Kasumi-1 (cell line): ENCODE measurements around the gene PARD3.
A peak's percentile ranks its signal among the peaks of the same experiment; 100 is the strongest.

ENCODE experiments used
- DNase-seq, 2 experiments: peaks; one replicate each; lab custom pipeline; 2025; lab: John Stamatoyannopoulos, UW

The PARD3 gene

DNA sequence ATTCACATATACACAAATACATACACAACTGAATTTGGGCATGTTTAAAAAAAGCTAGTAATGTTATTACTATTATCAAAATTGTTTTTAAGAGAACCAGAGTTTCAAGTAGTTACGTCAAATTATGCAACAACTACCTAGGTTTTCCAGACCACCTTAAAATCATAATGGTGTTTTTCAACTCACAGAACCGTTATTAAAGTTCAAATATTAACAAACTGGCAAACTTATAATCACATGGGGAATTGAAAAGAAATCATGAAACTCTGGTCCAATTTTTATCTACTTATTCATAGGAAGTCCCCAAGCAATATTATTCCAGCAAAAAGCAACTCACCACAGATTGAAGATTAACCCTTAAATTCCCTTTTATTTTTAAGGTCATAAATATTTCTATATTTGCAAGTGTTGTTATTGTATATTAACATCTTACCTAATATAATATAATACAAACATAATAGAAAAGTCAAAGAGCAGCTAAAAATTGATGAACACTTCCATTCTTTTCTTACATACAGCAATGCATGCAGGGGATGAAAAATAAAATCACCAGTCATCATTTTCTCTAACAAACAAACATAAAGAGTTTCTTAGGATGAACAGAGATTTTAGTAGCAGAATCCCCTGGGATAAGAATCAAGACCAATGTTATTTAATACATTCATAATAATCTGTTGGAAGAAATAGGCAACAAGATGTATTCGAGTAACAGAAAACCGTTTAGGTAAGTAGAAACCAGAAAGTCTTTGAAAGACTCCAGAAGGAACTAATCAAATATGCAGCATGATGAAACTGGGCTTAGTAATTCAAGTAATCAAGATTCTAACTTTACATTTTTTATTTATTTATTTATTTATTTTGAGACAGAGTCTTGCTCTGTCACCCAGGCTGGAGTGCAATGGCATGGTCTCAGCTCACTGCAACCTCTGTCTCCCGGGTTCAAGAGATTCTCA lies 391.1 kb downstream of the PARD3 start:
- no peak for DNase-seq

- no peak for DNase-seq
Measured at GRCh38 chr10:34420795-34421194, 394.3 kb downstream of the PARD3 start.

GRCh38 chr10:34420273-34420672 lies 394.8 kb downstream of the PARD3 start:
- no peak for DNase-seq

- DNase-seq, result no peak
Measured at GRCh38 chr10:34415039-34415438, 400.1 kb downstream of the PARD3 start.

DNA sequence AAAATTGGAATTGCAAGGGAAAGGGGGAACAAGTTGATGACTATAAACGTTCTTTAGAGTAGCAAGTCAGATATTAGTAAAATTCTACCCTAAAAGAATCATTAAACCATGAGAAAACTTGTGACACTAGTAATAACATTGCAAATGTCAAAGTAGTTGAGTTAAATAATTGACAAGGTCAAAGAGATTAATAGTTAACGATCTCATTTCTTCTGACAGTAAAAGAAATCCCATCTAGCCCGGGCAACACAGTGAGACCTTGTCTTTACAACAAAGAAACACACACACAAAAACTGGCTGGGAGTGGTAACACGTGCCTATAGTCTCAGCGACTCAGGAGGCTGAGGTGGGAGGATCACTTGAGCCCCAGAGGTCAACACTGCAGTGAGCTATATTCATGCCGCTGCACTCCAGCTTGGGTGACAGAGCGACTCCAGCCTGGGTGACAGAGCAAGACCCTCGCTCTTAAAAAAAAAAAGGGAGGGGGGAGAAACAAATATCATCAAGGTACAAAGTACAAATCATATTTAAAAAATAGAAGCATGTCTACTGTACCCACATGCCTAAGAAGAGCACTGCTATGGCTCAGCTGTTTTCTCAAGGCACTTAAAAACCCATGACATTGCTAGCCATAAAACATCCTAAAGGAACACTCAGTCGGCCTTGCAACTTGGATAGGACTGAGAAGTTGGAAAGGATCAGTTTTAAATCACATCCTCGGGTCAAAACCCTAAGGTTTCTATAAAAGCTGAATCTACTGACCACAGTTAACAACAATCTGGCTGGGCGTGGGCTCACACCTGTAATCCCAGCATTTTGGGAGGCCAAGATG lies 401.1 kb downstream of the PARD3 start:
- DNase-seq, result no peak

- DNase-seq, result no peak
Measured at GRCh38 chr10:34413214-34413613, 401.9 kb downstream of the PARD3 start.

DNA sequence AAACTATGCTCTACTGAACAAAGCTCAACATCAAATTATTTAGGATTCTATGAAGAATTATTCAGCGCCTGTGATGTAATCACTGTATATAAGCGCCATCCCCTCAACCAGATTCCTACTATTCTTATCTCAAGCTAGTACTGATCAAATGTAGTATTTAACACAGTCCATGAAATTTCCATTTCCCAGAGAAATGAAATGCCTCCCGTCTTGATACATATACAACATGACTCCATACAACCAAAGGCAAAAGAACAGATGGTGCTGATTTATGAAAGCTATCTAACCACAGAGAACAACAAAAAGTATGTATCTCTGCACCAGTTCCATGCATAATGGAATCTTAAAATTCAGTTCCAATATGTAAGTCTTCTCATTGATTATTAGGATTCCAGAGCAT lies 406.1 kb downstream of the PARD3 start:
- DNase-seq, result no peak

- DNase-seq, result no peak
Measured at GRCh38 chr10:34408381-34408780, 406.7 kb downstream of the PARD3 start.

GRCh38 chr10:34407324-34407805 lies 407.7 kb downstream of the PARD3 start:
- peak; percentile 90 to 92 for DNase-seq

DNA sequence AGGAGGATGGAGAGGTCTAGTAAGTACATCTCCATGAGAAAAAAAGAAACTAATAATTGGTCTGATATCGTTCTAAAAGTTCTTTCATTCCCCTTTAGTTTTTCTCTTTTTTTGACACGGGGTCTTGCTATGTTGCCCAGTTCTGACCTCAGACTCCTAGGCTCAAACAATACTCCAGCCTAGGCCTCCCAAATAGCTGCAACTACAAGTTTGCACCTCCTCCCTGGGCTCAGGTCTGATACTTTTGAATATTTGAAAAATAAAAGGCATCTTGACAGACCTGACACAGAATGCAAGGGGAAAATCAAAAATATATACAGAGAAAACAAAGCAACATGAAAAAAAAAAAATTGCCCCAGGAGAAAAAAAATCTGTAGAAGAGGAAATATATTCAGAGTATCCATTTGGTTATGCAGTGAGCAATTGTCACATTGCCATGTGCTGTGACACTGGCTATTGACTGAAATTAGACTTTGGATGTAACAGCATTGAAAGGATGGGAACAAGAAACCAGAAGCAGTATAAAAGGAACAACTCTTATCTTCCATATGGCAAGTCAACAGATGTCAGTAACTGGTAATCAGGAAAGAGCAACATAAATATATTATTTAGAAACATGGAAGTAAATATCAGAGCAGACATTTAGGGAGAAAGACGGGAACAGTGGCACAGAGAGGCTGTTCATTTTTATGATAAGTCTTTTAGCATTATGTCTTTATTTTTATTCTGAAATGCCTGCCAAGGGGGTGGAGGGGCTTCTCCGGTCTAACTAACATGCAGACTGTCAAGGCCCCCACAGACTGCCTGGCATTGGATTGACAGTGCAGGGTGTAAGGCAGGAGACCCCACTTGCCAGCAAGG lies 408.4 kb downstream of the PARD3 start:
- DNase-seq, result no peak

DNA sequence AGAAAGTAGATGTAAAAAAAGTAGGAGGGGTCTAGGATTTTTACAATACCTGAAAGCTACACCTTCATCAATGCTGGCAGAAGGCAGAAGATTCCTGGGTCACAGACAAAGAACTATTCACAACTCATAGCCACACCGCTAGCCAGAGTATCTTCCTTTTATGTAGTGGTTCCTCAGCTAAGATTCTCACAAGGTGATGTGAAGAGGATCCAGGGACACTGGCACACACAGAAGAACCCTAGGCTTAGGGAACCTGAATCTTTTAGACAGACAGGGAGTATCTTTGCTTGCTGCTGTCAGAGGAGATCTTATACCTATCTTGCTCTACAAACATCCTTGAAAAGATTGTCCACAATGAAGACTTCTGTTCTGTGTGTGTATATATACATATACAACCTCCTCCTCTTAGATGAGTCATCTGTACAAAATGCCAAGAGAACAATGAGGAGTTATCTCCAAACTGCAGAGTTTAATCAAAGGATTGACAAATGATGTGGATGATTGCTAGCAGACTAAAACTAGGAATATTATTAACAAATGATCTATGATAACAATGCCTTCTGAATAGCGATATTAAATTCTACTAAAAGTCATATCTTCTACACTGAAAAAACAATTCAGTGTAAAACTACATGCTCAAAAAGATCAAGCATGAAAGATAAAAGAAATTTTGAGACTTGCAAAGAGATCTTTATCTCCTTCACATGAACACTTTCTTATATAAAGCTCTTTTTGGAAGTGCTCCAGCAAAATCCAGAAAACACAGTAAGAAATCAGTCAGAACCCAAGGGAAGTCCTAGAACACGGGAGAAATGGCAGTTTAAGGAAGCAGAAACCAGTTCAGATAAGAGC lies 409.3 kb downstream of the PARD3 start:
- no peak for DNase-seq

DNA sequence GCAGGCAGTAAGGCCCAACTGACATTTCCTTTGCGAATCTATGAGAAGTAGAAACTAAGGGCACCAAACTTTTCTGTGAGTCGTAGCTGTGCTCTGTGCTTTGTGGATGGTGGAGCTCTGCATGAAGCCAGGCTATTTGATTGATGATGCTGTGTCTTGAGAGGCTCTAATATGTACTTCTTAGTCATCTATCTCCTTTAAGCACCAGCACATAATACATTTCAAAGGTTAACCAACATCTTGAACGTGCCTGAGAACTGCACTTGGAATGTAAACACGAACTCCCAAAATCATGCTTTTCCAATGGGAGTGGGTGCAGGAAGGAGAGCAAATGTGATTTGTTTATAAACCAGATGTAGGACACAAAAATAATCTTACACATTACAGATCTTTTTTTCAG lies 411.6 kb downstream of the PARD3 start:
- no peak for DNase-seq

DNA sequence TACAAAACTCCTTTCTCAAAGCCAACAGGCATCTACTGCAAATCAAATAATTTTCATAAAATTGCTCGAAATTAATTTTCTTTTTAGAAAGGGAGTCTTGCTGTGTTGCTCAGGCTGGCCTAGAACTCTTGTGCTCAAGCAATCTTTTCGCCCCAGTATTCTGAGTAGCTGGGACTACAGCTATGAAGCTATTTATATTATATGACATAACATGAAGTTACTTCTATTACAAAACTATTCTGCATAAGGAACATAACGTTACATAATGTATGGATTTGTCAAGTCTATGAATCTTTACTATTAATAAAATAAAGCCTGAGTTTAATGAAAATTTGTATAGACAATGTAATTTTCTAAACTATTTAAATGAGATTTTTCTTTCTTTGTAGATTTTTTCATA lies 415.0 kb downstream of the PARD3 start:
- no peak for DNase-seq

- no peak for DNase-seq
Measured at GRCh38 chr10:34399013-34399412, 416.1 kb downstream of the PARD3 start.

GRCh38 chr10:34397324-34397723 lies 417.8 kb downstream of the PARD3 start:
- no peak for DNase-seq

DNA sequence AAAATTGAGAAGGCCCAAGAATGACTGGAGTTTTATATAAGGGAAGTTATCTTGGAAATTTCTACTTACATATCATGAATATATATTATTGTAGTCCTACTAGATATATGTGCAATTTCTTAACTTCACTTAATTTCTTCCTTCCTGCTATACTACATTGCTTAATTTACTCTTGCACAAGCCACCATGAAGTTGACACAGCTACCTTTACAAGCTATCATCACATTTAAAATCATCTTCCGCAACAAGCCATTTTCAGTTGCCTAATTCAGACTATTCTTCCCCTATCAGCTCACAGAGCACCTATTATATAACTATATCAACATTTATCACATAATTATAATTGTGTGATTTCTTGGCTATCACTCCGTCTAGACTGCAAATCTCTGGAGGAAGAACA lies 418.4 kb downstream of the PARD3 start:
- peak in 1 of 2 experiments; percentile 16 for DNase-seq

DNA sequence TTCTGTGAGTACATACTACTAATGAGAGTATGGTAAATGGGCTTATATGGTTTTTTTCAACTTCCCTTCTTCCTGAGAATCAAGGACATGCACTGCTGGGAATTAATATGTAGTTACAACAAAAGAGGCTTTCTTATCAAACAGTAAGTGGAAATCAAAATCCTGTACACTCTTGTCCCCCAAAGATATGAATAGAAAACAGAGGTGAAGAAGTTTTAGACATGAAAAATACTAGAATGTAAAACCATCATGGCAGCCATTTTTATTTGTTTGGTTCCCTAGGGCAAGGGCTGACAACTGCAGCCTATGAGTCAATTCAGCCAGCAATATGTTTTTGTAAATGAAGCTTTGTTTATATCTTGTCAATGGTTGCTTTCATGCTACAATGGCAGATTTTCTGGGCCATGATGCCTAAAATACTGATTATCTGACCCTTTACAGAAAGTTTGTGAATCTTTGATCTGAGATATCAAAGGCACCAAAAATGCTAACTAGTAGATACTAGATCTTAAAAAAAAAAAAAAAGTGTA lies 422.4 kb downstream of the PARD3 start:
- no peak for DNase-seq

DNA sequence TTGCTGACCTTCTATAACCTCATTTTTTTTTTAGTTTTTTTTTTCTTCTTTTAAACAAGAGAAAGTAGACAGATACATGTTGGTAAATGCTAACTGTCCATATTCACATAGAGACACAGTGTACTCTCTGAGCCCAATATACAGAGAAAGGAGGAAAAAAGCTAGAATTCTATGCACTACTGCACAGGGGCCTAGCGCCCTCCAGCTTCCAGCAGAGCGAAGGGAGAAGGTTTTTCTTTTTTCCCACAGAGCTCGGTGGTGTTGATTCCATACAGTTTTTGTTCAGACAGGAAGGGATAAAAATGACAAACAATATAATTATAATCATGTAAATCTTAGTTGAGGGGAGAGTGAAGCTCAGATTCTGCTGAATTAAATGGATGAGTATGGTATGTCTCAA lies 423.9 kb downstream of the PARD3 start:
- DNase-seq, result peak in 1 of 2 experiments; percentile 21

DNA sequence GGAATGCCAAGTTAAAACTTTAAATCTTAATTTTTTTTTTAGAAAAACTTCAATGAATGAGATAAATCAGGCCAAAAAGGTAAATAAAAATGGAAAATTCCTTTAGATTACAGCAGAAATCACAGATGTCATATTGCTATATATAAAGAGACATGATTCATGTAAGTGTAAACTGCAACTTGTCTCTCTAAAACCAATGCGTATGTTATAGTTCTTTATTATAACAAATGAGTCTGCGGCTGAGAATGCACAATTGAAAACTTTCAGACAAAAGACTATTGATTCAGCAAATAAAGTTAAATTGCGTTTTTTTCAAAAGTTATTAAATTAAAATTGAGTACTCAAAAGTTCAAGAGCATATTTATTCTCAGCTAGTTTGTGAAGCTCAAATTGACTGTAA lies 425.3 kb downstream of the PARD3 start:
- no peak for DNase-seq

GRCh38 chr10:34386921-34387320 lies 428.2 kb downstream of the PARD3 start:
- DNase-seq, result no peak

- no peak for DNase-seq
Measured at GRCh38 chr10:34384372-34384771, 430.7 kb downstream of the PARD3 start.
